Fibroblast of lung (primary cell): ENCODE data around the gene GUCA1C.

ENCODE experiments used
- EZH2 ChIP-seq: IDR thresholded peaks from 2 replicates; pipeline ENCODE4 v1.5.1; 2012; ENCODE audit warnings: low read length, control low read depth, mild to moderate bottlenecking; ENCODE audit errors: missing control alignments
- TF ChIP-seq, protein P1 (sequence below), 2 donors: IDR thresholded peaks in 1 of 2; conservative IDR thresholded peaks in 1 of 2; 1 replicate in 1 of 2; 2 replicates in 1 of 2; pipeline ENCODE4 v1.5.1; 2011 to 2012; ENCODE audit warnings: low read length in 2 of 2, control low read depth in 1 of 2, inconsistent platforms in 1 of 2, low read depth in 1 of 2, mild to moderate bottlenecking in 1 of 2

DNA sequence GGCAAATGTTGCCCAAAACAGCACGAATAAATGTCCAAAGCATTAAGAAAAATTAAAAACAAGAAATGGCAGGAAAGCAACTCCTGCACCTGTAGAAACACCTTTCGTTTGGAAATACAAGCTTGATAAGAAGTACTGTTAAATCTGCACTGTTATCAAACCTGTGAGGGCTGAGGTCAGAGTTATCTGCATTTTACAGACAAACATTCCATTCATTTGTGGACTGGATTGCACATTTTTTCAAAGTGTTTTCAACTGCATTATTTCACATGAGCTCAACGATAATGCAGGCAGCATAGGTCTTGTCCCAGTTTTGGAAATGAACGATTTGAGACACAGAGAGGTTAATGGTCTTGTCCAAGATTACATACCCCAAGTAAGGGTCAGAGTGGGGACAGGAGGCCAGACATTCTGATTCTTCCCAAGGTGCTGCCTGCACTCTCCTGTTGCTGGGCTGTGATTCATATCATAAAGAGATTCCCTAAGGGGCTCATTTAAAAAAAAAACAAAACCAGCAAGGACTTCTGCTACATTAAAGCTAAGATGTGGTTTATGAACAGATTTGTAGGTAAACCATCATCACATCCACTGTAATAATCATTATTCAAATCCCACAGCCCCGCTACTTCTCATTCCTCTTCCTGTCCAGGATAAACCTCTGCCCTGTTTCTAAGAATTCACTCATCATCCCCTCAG lies 13.0 kb downstream of the GUCA1C start:
- TF ChIP-seq, protein P1, sequence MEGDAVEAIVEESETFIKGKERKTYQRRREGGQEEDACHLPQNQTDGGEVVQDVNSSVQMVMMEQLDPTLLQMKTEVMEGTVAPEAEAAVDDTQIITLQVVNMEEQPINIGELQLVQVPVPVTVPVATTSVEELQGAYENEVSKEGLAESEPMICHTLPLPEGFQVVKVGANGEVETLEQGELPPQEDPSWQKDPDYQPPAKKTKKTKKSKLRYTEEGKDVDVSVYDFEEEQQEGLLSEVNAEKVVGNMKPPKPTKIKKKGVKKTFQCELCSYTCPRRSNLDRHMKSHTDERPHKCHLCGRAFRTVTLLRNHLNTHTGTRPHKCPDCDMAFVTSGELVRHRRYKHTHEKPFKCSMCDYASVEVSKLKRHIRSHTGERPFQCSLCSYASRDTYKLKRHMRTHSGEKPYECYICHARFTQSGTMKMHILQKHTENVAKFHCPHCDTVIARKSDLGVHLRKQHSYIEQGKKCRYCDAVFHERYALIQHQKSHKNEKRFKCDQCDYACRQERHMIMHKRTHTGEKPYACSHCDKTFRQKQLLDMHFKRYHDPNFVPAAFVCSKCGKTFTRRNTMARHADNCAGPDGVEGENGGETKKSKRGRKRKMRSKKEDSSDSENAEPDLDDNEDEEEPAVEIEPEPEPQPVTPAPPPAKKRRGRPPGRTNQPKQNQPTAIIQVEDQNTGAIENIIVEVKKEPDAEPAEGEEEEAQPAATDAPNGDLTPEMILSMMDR (conservative IDR thresholded peaks at IDR 0.05 in 1 of 2, IDR thresholded peaks at IDR 0.05 in 1 of 2; ENCODE audit: low read depth in 1 of 2, low read length in 2 of 2): no peak
- TF ChIP-seq EZH2: no peak
